GM12878 (cell line): ENCODE measurements around the gene TEX2. TPM values are rescaled to one million over a fixed set of nuclear protein-coding genes. Genes with fewer than 3 reads are reported as not detected.

Experiments
- ATAC-seq: fragments of 200-7000 bp; cut with Tn5 transposase; 3 replicates; pipeline ENCODE4 v1.9.1; 2020; ENCODE audit warnings: mild to moderate bottlenecking, moderate library complexity
- BruUV-seq: library from RNA; stranded (reverse); fragments of 400-500 nt; replicated peaks from 2 replicates; lab custom pipeline; 2021; lab: Mats Ljungman, UMichigan
- CTCF ChIA-PET: fragments of 300-600 bp; sonication (Branson Sonifier 250); formaldehyde crosslinking; extraction: SDS; loops from one replicate; lab custom pipeline; 2021; ENCODE audit warnings: inconsistent platforms; lab: Yijun Ruan, JAX
- POLR2A ChIA-PET: fragments of 350-600 bp; formaldehyde crosslinking; extraction: SDS; loops from one replicate; lab custom pipeline; 2021; ENCODE audit warnings: inconsistent platforms; lab: Charles Lee
- RAD21 ChIA-PET: fragments of 300-600 bp; sonication (Branson Sonifier 250); formaldehyde crosslinking; loops from one replicate; lab custom pipeline; 2023; ENCODE audit warnings: antibody characterized with exemption; ENCODE audit not compliant: unreplicated experiment; lab: Charles Lee
- SMC1A ChIA-PET: fragments of 300-600 bp; sonication (Branson Sonifier 250); formaldehyde crosslinking; loops from one replicate; lab custom pipeline; 2023; ENCODE audit not compliant: unreplicated experiment, uncharacterized antibody; lab: Charles Lee
- DNase-seq: peaks from one replicate; pipeline ENCODE4 v3.0.0-alpha.2; 2011; ENCODE audit warnings: low read depth, low spot score
- FAIRE-seq: peaks from 3 replicates; lab custom pipeline; 2011; peaks lifted over from hg19 to GRCh38; lab: Jason Lieb, UNC
- H2AFZ ChIP-seq: 2 replicates; pipeline ENCODE4 v1.6.0; 2011; ENCODE audit warnings: low read depth, low read length, control low read depth; ENCODE audit not compliant: control insufficient read depth
- H3K27ac ChIP-seq: 2 replicates; pipeline ENCODE4 v1.5.1; 2011; ENCODE audit warnings: control low read depth; ENCODE audit not compliant: control insufficient read depth, insufficient read depth
- H3K27me3 ChIP-seq, 2 experiments: replicated peaks in 1 of 2; 2 replicates each; pipeline versions ENCODE4 v1.6.0 to v1.6.1; 2011; ENCODE audit warnings: low read length in 1 of 2; ENCODE audit not compliant: control insufficient read depth in 2 of 2, insufficient read depth in 2 of 2
- H3K36me3 ChIP-seq, 2 experiments: 2 replicates each; pipeline ENCODE4 v1.5.1; 2011; ENCODE audit warnings: low read length in 1 of 2; ENCODE audit not compliant: control insufficient read depth in 2 of 2, insufficient read depth in 2 of 2
- H3K4me1 ChIP-seq: 2 replicates; pipeline ENCODE4 v1.6.1; 2011; ENCODE audit warnings: mild to moderate bottlenecking, low read length, moderate library complexity, mixed read lengths; ENCODE audit not compliant: control insufficient read depth, insufficient read depth
- H3K4me2 ChIP-seq: 2 replicates; pipeline ENCODE4 v1.6.0; 2011; ENCODE audit warnings: control low read depth; ENCODE audit not compliant: control insufficient read depth, insufficient read depth
- H3K4me3 ChIP-seq: fragments of 200-600 bp; sonication (generic); 2 replicates; pipeline ENCODE4 v1.5.1; 2016
- H3K79me2 ChIP-seq: 2 replicates; pipeline ENCODE4 v1.6.0; 2011; ENCODE audit warnings: low read length; ENCODE audit not compliant: control insufficient read depth, insufficient read depth
- H3K9ac ChIP-seq: 2 replicates; pipeline ENCODE4 v1.8.0; 2011; ENCODE audit warnings: low read length, control low read depth, mixed read lengths; ENCODE audit not compliant: control insufficient read depth, insufficient read depth
- H3K9me3 ChIP-seq: replicated peaks from 3 replicates; pipeline ENCODE4 v1.5.1; 2011; ENCODE audit warnings: mild to moderate bottlenecking, low read length; ENCODE audit not compliant: control insufficient read depth, insufficient read depth
- H4K20me1 ChIP-seq: 2 replicates; pipeline ENCODE4 v1.6.0; 2011; ENCODE audit not compliant: control insufficient read depth, insufficient read depth
- ATF7 ChIP-seq: fragments of 450-650 bp; IDR thresholded peaks from 2 replicates; pipeline ENCODE4 v1.6.1; 2016; ENCODE audit warnings: low read depth, mild to moderate bottlenecking
- BCL11A ChIP-seq: IDR thresholded peaks from 2 replicates; pipeline ENCODE4 v1.6.1; 2011; ENCODE audit warnings: low read depth, low read length
- HDAC2 ChIP-seq: fragments of 200-600 bp; sonication (generic); IDR thresholded peaks from 2 replicates; pipeline ENCODE4 v1.6.1; 2017
- HSF1 ChIP-seq: fragments of 150-350 bp; IDR thresholded peaks from 2 replicates; pipeline ENCODE4 v1.6.1; 2014; ENCODE audit warnings: mild to moderate bottlenecking, low read depth, low read length
- IRF5 ChIP-seq: fragments of 450-650 bp; IDR thresholded peaks from 2 replicates; pipeline ENCODE4 v1.6.1; 2017; ENCODE audit warnings: borderline replicate concordance
- SPI1 ChIP-seq: IDR thresholded peaks from 2 replicates; pipeline ENCODE4 v1.6.1; 2011; ENCODE audit warnings: low read depth, mild to moderate bottlenecking, low read length, moderate library complexity, borderline replicate concordance; ENCODE audit not compliant: insufficient read depth
- WGBS: methylation state at CpG from one replicate; pipeline ENCODE4 v1.1.6; 2016; ENCODE audit warnings: low lambda C conversion rate; ENCODE audit not compliant: insufficient replicate concordance, insufficient coverage; ENCODE audit errors: missing lambda C conversion rate; 5-methylcytosine and 5-hydroxymethylcytosine counted together
- in situ Hi-C: fragments of 300-500 bp; cut with MboI; formaldehyde crosslinking; loops from 9 replicates; pipeline ENCODE4 v1.14.3; 2018; ENCODE audit warnings: mixed read lengths
- intact Hi-C: fragments of 100-400 bp; cut with micrococcal nuclease; formaldehyde crosslinking; loops from one replicate; pipeline ENCODE4 v1.14.2; 2022; ENCODE audit not compliant: unreplicated experiment
- polyA plus RNA-seq, 11 experiments: library from polyadenylated mRNA; depleted of rRNA in 4 of 11; unstranded in 6 of 11; stranded (reverse) in 5 of 11; fragments of >200 nt; fragmentation: Nextera tagmentation in 4 of 11; fragmentation: Illumina TruSeq in 1 of 11; extraction: Ambion mirVana in 4 of 11; extraction: Trizol in 1 of 11; gene quantifications; 1 replicate in 1 of 11; 2 replicates in 10 of 11; pipeline versions ENCODE4 v1.2.1 to v1.2.3, GENCODE V29; 2011 to 2016; ENCODE audit warnings: inconsistent platforms in 2 of 11, missing spikeins in 2 of 11, low read depth in 1 of 11
- total RNA-seq, 4 experiments: library from RNA; depleted of rRNA in 3 of 4; stranded (reverse); fragments of >200 nt in 3 of 4; fragmentation: Illumina TruSeq in 1 of 4; extraction: Trizol in 1 of 4; gene quantifications; 2 replicates each; pipeline versions ENCODE4 v1.2.1 to v1.2.3, GENCODE V29; 2013 to 2021

TEX2 gene
- total and polyA plus RNA-seq, 10 of the 15 experiments (the other 5 are each of a cell fraction or from before 2014, with no cell fraction given): 3.8 to 19.9 (median 15.8) TPM

GRCh38 chr17:64209983-64210382, 53.1 kb downstream of the TEX2 start:
- FAIRE-seq: no peak
- Histone ChIP-seq H3K79me2 (no peaks in the 10 kb centered on the region), H3K4me1 (no peaks in the 10 kb centered on the region), H3K27ac (no peak overlapping the region), H3K4me2 (no peak overlapping the region), H3K27me3 (no peaks in the 10 kb centered on the region), H3K9ac (no peak overlapping the region), H3K9me3 (no peaks in the 10 kb centered on the region), H2AFZ (no peak overlapping the region), H4K20me1 (no peaks in the 10 kb centered on the region), H3K4me3 (no peak overlapping the region), H3K36me3 (peaks cover 5% of the 10 kb centered on the region in 2 experiments; a peak in 3 of 4 replicates)
- no peak for DNase-seq
- in situ Hi-C loops (no loop called here), intact Hi-C loops (no loop called here)
- ChIA-PET RAD21 (no interaction called here), POLR2A (no interaction called here), CTCF (interaction anchor here (1.1 to 1.4 kb wide), 2 partner anchors 10 to 72 kb away, joined by 4 read pairs; no protein-coding TSS in a partner anchor), SMC1A (interaction anchor here (0.7 to 1.1 kb wide), 3 partner anchors 12 to 44 kb away, joined by 3 read pairs; no protein-coding TSS in a partner anchor)
- 100% methylated on average over 6 of the region's 6 CpGs for WGBS
- TF ChIP-seq BCL11A (no peak), ATF7 (no peak), SPI1 (no peak), IRF5 (no peak), HDAC2 (no peak), HSF1 (no peak)
- no peak for ATAC-seq
- no TSS peak for BruUV-seq
